Thyroid gland (tissue), 4 donors: ENCODE results near the gene DNMT3L.

Experiments
- POLR2A ChIP-seq, 2 donors: fragments of 450-650 bp; IDR thresholded peaks; one replicate each; pipeline ENCODE4 v1.6.1; 2017; ENCODE audit warnings: antibody characterized with exemption in 2 of 2, mild to moderate bottlenecking in 2 of 2, moderate library complexity in 1 of 2
- TF ChIP-seq, protein P1 (sequence below), 6 experiments: fragments of 200-600 bp in 3 of 6; fragments of 450-650 bp in 3 of 6; sonication (generic) in 3 of 6; IDR thresholded peaks; one replicate each; pipeline ENCODE4 v1.5.1; 2016 to 2019; ENCODE audit warnings: antibody characterized with exemption in 6 of 6, mild to moderate bottlenecking in 2 of 6, inconsistent platforms in 1 of 6, moderate library complexity in 1 of 6

DNA sequence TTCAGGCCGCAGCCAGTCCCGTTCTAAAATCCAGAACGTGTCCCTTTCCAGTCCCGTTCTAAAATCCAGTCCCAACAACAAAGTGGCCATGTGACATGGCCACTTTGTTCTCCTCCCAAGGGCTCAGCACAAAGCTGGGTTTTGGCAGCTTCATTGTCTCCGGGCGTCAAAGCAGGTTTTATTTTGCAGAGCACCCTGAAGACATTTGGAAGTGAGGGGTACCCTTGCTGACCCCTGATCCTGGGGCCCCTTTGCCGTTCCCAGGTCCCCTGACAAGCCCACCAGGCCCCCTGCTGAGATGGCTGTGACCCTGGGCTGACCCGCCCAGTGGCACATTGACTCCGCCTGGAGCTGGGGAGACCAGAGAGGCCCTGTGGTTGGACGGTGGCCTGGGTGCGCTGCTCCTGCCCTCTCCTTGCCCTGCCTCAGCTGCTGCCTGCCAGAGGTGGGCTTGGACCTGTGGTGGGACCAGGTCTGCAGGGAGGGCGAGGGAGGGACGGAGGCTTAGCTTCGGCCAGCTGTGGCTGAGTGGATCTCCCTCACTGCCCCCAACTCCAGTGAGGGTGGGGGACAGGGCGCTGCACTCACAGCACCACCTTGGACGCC lies 42.4 kb upstream of the DNMT3L start:
- TF ChIP-seq, protein P1, sequence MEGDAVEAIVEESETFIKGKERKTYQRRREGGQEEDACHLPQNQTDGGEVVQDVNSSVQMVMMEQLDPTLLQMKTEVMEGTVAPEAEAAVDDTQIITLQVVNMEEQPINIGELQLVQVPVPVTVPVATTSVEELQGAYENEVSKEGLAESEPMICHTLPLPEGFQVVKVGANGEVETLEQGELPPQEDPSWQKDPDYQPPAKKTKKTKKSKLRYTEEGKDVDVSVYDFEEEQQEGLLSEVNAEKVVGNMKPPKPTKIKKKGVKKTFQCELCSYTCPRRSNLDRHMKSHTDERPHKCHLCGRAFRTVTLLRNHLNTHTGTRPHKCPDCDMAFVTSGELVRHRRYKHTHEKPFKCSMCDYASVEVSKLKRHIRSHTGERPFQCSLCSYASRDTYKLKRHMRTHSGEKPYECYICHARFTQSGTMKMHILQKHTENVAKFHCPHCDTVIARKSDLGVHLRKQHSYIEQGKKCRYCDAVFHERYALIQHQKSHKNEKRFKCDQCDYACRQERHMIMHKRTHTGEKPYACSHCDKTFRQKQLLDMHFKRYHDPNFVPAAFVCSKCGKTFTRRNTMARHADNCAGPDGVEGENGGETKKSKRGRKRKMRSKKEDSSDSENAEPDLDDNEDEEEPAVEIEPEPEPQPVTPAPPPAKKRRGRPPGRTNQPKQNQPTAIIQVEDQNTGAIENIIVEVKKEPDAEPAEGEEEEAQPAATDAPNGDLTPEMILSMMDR (IDR thresholded peaks at IDR 0.05), result no peak
- TF ChIP-seq POLR2A (IDR thresholded peaks at IDR 0.05), result no peak
